Colonic mucosa (tissue), 4 donors: Measurements from ENCODE around the gene GDPD5. TPM values are rescaled to one million over a fixed set of nuclear protein-coding genes. Genes with fewer than 3 reads are reported as not detected.

Source experiments
- DNase-seq: peaks from one replicate; pipeline ENCODE4 v3.0.0-alpha.2; 2020
- H3K27ac ChIP-seq: fragments of 200-600 bp; one replicate; pipeline ENCODE4 v1.8.0; 2021
- H3K27me3 ChIP-seq: fragments of 200-600 bp; one replicate; pipeline ENCODE4 v1.8.0; 2021
- H3K36me3 ChIP-seq: fragments of 200-600 bp; one replicate; pipeline ENCODE4 v1.8.0; 2021
- H3K4me1 ChIP-seq: fragments of 200-600 bp; one replicate; pipeline ENCODE4 v1.8.0; 2021; ENCODE audit warnings: mild to moderate bottlenecking
- H3K4me3 ChIP-seq: fragments of 200-600 bp; one replicate; pipeline ENCODE4 v1.8.0; 2021
- H3K9ac ChIP-seq, 2 donors: one replicate each; pipeline ENCODE4 v1.7.0; 2013; ENCODE audit warnings: control low read depth in 2 of 2, low read depth in 2 of 2, low read length in 2 of 2
- H3K9me3 ChIP-seq: fragments of 200-600 bp; one replicate; pipeline ENCODE4 v1.8.0; 2021
- CTCF ChIP-seq: fragments of 200-600 bp; IDR thresholded peaks from one replicate; pipeline ENCODE4 v1.8.0; 2022; ENCODE audit warnings: antibody characterized with exemption, mild to moderate bottlenecking
- intact Hi-C: fragments of 100-400 bp; cut with DNase I; formaldehyde crosslinking; loops from one replicate; pipeline ENCODE4 v1.14.1; 2022
- total RNA-seq, 2 donors: library from RNA; stranded (reverse); fragmentation: NEBNext Ultra II Directional in 1 of 2; extraction: Animal tissue kit (Norgen Biotek cat#: 25700) in 1 of 2; gene quantifications; one replicate each; pipeline ENCODE4 v1.2.1, GENCODE V29; 2021
- donor health status: healthy.
- donor health status: DM: no; HTN: no; CAD: no.
- donor health status: DM: no; HTN: no; CAD: no.

Gene GDPD5
- total RNA-seq, 2 donors from 2014 or later: 2.6 to 4.1 TPM

- Histone ChIP-seq H3K4me3 (no peak overlapping the region), H3K36me3 (no peaks in the 10 kb centered on the region), H3K9me3 (no peaks in the 10 kb centered on the region), H3K4me1 (peaks cover 16% of the 10 kb centered on the region), H3K9ac (no peak overlapping the region), H3K27me3 (no peaks in the 10 kb centered on the region), H3K27ac (peak overlapping the region; percentile 94)
- TF ChIP-seq CTCF: no peak
- DNase-seq: no peak
- intact Hi-C loops: no loop called here
These were observed 39.6 kb upstream of the GDPD5 start for GRCh38 chr11:75565221-75565814.

- TF ChIP-seq CTCF: no peak
- Histone ChIP-seq H3K9ac (peak overlapping the region; percentile 58 to 99), H3K27me3 (no peaks in the 10 kb centered on the region), H3K36me3 (no peaks in the 10 kb centered on the region), H3K9me3 (no peaks in the 10 kb centered on the region), H3K27ac (peak overlapping the region; percentile 94), H3K4me1 (peaks cover 16% of the 10 kb centered on the region), H3K4me3 (peak overlapping the region; percentile 66)
- intact Hi-C loops: no loop called here
- DNase-seq: no peak
These were observed 38.3 kb upstream of the GDPD5 start for GRCh38 chr11:75563978-75564552.

GRCh38 chr11:75563501-75563977 is 37.8 kb upstream of the GDPD5 start:
- intact Hi-C loops: no loop called here
- no peak for TF ChIP-seq CTCF
- Histone ChIP-seq H3K27me3 (no peaks in the 10 kb centered on the region), H3K9ac (peak overlapping the region; percentile 98 to 99), H3K4me3 (peak overlapping the region; percentile 66), H3K27ac (peak overlapping the region; percentile 94), H3K4me1 (peaks cover 16% of the 10 kb centered on the region), H3K9me3 (no peaks in the 10 kb centered on the region), H3K36me3 (no peaks in the 10 kb centered on the region)
- DNase-seq: no peak

GRCh38 chr11:75562836-75563484 is 37.2 kb upstream of the GDPD5 start:
- Histone ChIP-seq H3K36me3 (no peaks in the 10 kb centered on the region), H3K9ac (peak overlapping the region; percentile 98 to 99), H3K27me3 (no peaks in the 10 kb centered on the region), H3K27ac (peak overlapping the region; percentile 94), H3K9me3 (no peaks in the 10 kb centered on the region), H3K4me3 (peak overlapping the region; percentile 66), H3K4me1 (peaks cover 16% of the 10 kb centered on the region)
- DNase-seq: no peak
- intact Hi-C loops: no loop called here
- no peak for TF ChIP-seq CTCF

GRCh38 chr11:75562048-75562835 is 36.5 kb upstream of the GDPD5 start, which contains the start of gene SERPINH1:
Gene SERPINH1, plus strand, starts transcription at chr11:75562253. Its CDS starts 4,097 bp downstream, at chr11:75566350.
- no peaks in the 10 kb centered on the region for H3K27me3 ChIP-seq
- H3K9ac ChIP-seq: peak within 1 kb of the TSS; percentile 98 to 99
- DNase-seq: peak; percentile 90
- TF ChIP-seq CTCF: no peak
- no peaks in the 10 kb centered on the region for H3K36me3 ChIP-seq
- peak within 1 kb of the TSS; percentile 66 for H3K4me3 ChIP-seq
- peaks cover 16% of the 10 kb centered on the region for H3K4me1 ChIP-seq
- intact Hi-C loops: no loop called here
- no peaks in the 10 kb centered on the region for H3K9me3 ChIP-seq
- H3K27ac ChIP-seq: peak within 1 kb of the TSS; percentile 94
